ENCODE data around the gene INPP1.

- TF ChIP-seq CTCF (IDR thresholded peaks at IDR 0.05; ENCODE audit: low read depth, low read length, poor library complexity, severe bottlenecking) (no peak), EZH2phosphoT487 (IDR thresholded peaks at IDR 0.05; ENCODE audit: borderline replicate concordance, low read length) (no peak)
These were observed 20.0 kb upstream of the INPP1 start for GRCh38 chr2:190323406-190323805.

Measured in DOHH2 (cell line).